ENCODE results near the gene POTEJ. TPM values are rescaled to one million over a fixed set of nuclear protein-coding genes. Genes with fewer than 3 reads are reported as not detected.
"Not testable (repeated sequence)": the region's sequence is repeated elsewhere in the genome, so short reads cannot be mapped to it uniquely, and the experiment has no call there.

The POTEJ gene
- total RNA-seq, 1 experiment from 2014 or later: not detected

DNA sequence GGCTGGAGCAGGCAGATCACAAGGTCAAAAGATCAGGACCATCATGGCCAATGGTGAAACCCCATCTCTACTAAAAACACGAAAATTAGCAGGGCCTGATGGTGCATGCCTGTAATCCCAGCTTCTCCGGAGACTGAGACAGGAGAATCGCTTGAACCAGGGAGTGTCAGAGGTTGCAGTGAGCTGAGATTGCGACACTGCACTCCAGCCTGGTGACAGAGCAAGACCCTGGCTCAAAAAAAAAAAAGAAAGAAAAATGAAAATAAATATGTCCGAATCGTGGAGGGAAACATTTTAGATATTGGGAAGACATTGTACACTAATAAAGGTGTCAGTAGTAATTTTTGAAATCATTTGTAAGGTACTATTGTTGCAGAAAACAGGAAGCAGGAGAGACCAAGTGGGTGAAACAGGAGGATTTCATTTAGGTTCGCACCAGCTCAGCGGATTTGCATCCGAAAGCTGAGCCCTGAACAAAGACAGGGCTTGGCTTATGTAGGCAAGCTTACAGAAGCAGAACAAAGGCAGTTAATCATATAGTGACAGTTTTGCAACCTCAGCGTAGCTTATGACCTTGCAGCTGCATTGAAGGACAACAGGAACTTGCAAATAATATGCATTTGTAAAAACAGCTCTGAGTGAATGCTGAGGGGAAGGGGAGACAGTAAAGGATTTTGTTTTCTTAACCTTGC is 17.7 kb downstream of the POTEJ start:
- not testable (repeated sequence) for H3K79me2 ChIP-seq (ENCODE audit: low read length); H3K9me2 ChIP-seq (replicated peaks; ENCODE audit: insufficient read depth, low read length); H3K27me3 ChIP-seq (ENCODE audit: low read length); H3K27ac ChIP-seq (ENCODE audit: low read length); H3K9ac ChIP-seq (ENCODE audit: low read length); H3K4me3 ChIP-seq (ENCODE audit: low read length); H3K36me3 ChIP-seq (ENCODE audit: insufficient read depth, low read length); H3K9me3 ChIP-seq (ENCODE audit: low read length); DNase-seq; H3K4me1 ChIP-seq (ENCODE audit: low read length); H2AFZ ChIP-seq (ENCODE audit: low read length); H4K20me1 ChIP-seq (ENCODE audit: insufficient read depth, low read depth, low read length); H3K4me2 ChIP-seq (ENCODE audit: low read depth, low read length, poor library complexity, severe bottlenecking)

DNA sequence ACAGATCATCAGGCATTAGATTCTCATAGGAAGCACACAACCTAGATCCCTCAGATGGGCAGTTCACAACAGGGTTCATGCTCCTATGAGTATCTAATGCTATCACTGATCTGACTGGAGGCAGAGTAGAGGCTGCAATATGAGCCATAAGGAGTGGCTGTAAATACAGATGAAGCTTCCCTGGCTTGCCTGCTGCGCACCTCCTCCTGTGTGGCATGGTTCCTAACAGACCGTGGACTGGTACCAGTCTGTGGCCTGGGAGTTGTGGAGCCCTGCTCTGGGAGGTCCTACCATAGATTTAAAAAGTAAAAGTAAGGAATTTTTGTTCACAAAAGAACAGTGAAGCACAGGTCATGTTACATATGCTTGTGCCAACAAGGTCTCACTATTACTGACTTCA is 27.7 kb downstream of the POTEJ start:
- not testable (repeated sequence) for H3K36me3 ChIP-seq (ENCODE audit: insufficient read depth, low read length)

DNA sequence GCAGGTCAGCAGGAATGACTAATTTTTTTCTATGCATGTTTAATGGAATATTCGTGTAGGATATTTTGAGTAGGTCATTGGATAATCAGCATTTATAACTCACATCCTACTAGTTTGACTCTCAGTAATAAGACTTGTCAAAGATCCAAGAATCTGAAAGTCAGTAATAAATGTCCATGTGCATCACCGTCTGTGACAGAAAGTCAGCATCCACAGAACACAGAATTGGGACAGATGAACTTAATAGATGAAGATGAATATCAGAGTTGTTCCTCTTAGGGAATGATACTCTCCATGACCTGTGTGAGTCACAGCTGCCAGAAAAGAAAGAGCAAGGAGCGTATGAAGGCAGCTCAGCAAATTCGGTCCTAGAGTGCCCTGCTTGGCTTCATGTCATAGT is 30.4 kb downstream of the POTEJ start:
- H3K9me3 ChIP-seq (ENCODE audit: low read length); H3K36me3 ChIP-seq (ENCODE audit: insufficient read depth, low read length); H2AFZ ChIP-seq (ENCODE audit: low read length); H3K27ac ChIP-seq (ENCODE audit: low read length); H3K79me2 ChIP-seq (ENCODE audit: low read length); H4K20me1 ChIP-seq (ENCODE audit: insufficient read depth, low read depth, low read length); H3K9ac ChIP-seq (ENCODE audit: low read length); DNase-seq; H3K4me2 ChIP-seq (ENCODE audit: low read depth, low read length, poor library complexity, severe bottlenecking); H3K27me3 ChIP-seq (ENCODE audit: low read length); H3K4me1 ChIP-seq (ENCODE audit: low read length); H3K4me3 ChIP-seq (ENCODE audit: low read length); H3K9me2 ChIP-seq (replicated peaks; ENCODE audit: insufficient read depth, low read length): not testable (repeated sequence)

More for the DNA sequence above, 27.7 kb downstream of the POTEJ start:
- H3K4me1 ChIP-seq (ENCODE audit: low read length); H3K9ac ChIP-seq (ENCODE audit: low read length); H3K9me3 ChIP-seq (ENCODE audit: low read length); H3K9me2 ChIP-seq (replicated peaks; ENCODE audit: insufficient read depth, low read length); H3K79me2 ChIP-seq (ENCODE audit: low read length); H4K20me1 ChIP-seq (ENCODE audit: insufficient read depth, low read depth, low read length); H3K27ac ChIP-seq (ENCODE audit: low read length); H3K4me2 ChIP-seq (ENCODE audit: low read depth, low read length, poor library complexity, severe bottlenecking); H3K4me3 ChIP-seq (ENCODE audit: low read length); DNase-seq; H3K27me3 ChIP-seq (ENCODE audit: low read length); H2AFZ ChIP-seq (ENCODE audit: low read length): not testable (repeated sequence)

DNA sequence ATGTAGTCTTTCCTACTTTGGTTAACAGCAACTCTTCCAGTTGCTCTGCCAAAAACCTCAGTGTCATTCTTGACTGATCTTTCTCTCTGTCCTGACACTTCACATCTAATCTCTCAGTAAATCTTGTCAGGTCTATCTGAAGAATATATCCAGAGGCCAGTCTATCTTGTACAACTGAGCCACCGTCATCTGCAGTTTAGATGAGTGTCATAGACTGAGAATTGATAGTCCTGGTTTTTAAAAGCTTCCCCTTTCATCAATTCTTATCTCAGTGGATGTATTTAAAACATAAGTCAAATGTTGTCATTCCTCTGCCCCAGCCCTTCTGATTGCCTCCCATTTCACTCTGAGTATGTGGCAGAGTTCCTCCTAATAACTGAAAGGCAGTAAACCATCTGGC is 38.0 kb downstream of the POTEJ start:
- not testable (repeated sequence) for H3K79me2 ChIP-seq (ENCODE audit: low read length); H3K9me3 ChIP-seq (ENCODE audit: low read length)

DNA sequence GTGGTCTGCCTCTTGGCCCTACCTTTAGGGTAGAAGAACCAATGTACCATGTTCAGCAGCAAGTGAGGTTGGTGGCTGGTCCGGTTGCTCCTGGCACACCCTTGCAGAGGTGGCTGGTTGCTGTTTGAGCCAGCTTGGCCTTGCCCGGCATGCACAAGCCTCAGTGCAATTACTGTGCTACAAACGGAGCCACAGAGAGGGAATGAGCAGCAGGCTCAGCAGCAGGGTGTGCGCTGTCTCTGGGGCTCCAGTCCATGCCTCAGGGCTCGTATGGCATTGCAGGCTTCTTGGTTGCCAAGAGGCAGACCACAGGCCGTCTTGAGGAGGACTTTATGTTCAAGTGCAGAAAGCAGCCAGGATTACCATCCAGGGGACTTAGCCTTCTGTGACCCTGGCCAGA is 53.3 kb downstream of the POTEJ start:
- not testable (repeated sequence) for H2AFZ ChIP-seq (ENCODE audit: low read length); H3K9me3 ChIP-seq (ENCODE audit: low read length); H3K79me2 ChIP-seq (ENCODE audit: low read length); H3K9ac ChIP-seq (ENCODE audit: low read length); H3K4me3 ChIP-seq (ENCODE audit: low read length); H3K4me1 ChIP-seq (ENCODE audit: low read length); H3K27ac ChIP-seq (ENCODE audit: low read length); H4K20me1 ChIP-seq (ENCODE audit: insufficient read depth, low read depth, low read length); H3K36me3 ChIP-seq (ENCODE audit: insufficient read depth, low read length); H3K9me2 ChIP-seq (replicated peaks; ENCODE audit: insufficient read depth, low read length); H3K27me3 ChIP-seq (ENCODE audit: low read length); DNase-seq; H3K4me2 ChIP-seq (ENCODE audit: low read depth, low read length, poor library complexity, severe bottlenecking)

More for the DNA sequence above, 38.0 kb downstream of the POTEJ start:
- H2AFZ ChIP-seq (ENCODE audit: low read length); H3K36me3 ChIP-seq (ENCODE audit: insufficient read depth, low read length); DNase-seq; H3K9ac ChIP-seq (ENCODE audit: low read length); H3K27me3 ChIP-seq (ENCODE audit: low read length); H3K27ac ChIP-seq (ENCODE audit: low read length); H3K4me2 ChIP-seq (ENCODE audit: low read depth, low read length, poor library complexity, severe bottlenecking); H3K9me2 ChIP-seq (replicated peaks; ENCODE audit: insufficient read depth, low read length); H3K4me1 ChIP-seq (ENCODE audit: low read length); H4K20me1 ChIP-seq (ENCODE audit: insufficient read depth, low read depth, low read length); H3K4me3 ChIP-seq (ENCODE audit: low read length): not testable (repeated sequence)

DNA sequence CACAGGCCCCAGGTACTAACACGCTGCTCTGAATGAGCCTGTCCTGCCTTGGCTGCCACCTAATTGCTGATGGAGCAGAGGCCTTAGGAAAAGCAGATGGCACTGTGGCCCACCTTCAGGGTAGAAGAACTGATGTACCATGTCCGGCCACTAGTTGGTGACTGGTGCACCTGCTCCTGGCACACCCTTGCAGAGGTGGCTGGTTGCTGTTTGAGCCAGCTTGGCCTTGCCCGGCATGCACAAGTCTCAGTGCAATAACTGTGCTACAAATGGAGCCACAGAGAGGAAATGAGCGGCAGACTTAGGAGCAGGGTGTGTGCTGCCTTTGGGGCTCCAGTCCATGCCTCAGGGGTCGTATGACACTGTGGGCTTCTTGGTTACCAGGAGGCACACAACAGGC is 54.4 kb downstream of the POTEJ start:
- not testable (repeated sequence) for H3K27ac ChIP-seq (ENCODE audit: low read length); H3K9me2 ChIP-seq (replicated peaks; ENCODE audit: insufficient read depth, low read length); H3K79me2 ChIP-seq (ENCODE audit: low read length); H3K4me2 ChIP-seq (ENCODE audit: low read depth, low read length, poor library complexity, severe bottlenecking); H3K4me3 ChIP-seq (ENCODE audit: low read length); DNase-seq; H3K9me3 ChIP-seq (ENCODE audit: low read length); H3K9ac ChIP-seq (ENCODE audit: low read length); H3K27me3 ChIP-seq (ENCODE audit: low read length); H3K4me1 ChIP-seq (ENCODE audit: low read length); H3K36me3 ChIP-seq (ENCODE audit: insufficient read depth, low read length); H2AFZ ChIP-seq (ENCODE audit: low read length); H4K20me1 ChIP-seq (ENCODE audit: insufficient read depth, low read depth, low read length)

DNA sequence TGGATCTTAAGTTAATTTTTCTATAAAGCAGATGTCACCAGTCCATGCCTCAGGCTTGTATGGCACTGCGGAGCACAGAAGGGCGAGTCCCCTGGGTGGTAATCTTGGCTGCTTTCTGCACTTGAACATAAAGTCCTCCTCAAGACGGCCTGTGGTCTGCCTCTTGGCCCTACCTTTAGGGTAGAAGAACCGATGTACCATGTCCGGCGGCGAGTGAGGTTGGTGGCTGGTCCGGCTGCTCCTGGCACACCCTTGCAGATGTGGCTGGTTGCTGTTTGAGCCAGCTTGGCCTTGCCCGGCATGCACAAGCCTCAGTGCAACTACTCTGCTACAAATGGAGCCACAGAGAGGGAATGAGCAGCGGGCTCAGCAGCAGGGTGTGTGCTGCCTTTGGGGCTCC is 56.3 kb downstream of the POTEJ start:
- not testable (repeated sequence) for H3K27ac ChIP-seq (ENCODE audit: low read length); H3K4me2 ChIP-seq (ENCODE audit: low read depth, low read length, poor library complexity, severe bottlenecking); H3K79me2 ChIP-seq (ENCODE audit: low read length); H3K9me3 ChIP-seq (ENCODE audit: low read length); H3K27me3 ChIP-seq (ENCODE audit: low read length); DNase-seq; H3K4me3 ChIP-seq (ENCODE audit: low read length); H2AFZ ChIP-seq (ENCODE audit: low read length); H3K9me2 ChIP-seq (replicated peaks; ENCODE audit: insufficient read depth, low read length); H3K36me3 ChIP-seq (ENCODE audit: insufficient read depth, low read length); H3K4me1 ChIP-seq (ENCODE audit: low read length); H4K20me1 ChIP-seq (ENCODE audit: insufficient read depth, low read depth, low read length); H3K9ac ChIP-seq (ENCODE audit: low read length)

DNA sequence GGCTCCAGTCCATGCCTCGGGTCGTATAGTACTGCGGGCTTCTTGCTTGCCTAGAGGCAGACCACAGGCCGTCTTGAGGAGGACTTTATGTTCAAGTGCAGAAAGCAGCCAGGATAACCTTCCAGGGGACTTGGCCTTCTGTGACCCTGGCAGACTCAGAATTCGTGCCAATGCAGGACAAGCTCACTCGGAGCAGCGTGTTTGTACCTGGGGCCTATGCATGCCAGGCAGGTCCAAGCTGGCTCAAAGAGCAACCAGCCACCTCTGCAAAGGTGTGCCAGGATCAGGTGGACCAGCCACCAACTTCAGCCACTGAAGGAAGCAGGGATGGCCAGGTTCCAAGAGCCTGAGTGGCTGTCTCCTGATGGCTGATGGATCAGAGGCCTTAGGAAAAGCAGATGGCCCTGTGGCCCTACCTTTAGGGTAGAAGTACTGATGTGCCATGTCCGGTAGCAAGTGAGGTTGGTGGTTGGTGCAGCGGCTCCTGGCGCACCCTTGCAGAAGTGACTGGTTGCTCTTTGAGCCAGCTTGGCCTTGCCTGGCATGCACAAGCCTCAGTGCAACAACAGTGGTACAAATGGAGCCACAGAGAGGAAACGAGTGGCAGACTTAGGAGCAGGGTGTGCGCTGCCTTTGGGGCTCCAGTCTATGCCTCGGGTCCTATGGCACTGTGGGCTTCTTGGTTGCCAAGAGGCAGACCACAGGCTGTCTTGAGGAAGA is 58.9 kb downstream of the POTEJ start:
- not testable (repeated sequence) for H3K27ac ChIP-seq (ENCODE audit: low read length); H3K9me3 ChIP-seq (ENCODE audit: low read length); H3K79me2 ChIP-seq (ENCODE audit: low read length); DNase-seq; H3K4me3 ChIP-seq (ENCODE audit: low read length); H2AFZ ChIP-seq (ENCODE audit: low read length); H3K36me3 ChIP-seq (ENCODE audit: insufficient read depth, low read length); H4K20me1 ChIP-seq (ENCODE audit: insufficient read depth, low read depth, low read length); H3K4me2 ChIP-seq (ENCODE audit: low read depth, low read length, poor library complexity, severe bottlenecking); H3K4me1 ChIP-seq (ENCODE audit: low read length); H3K27me3 ChIP-seq (ENCODE audit: low read length); H3K9ac ChIP-seq (ENCODE audit: low read length); H3K9me2 ChIP-seq (replicated peaks; ENCODE audit: insufficient read depth, low read length)

All from Karpas-422 (cell line).